ENCODE measurements around the gene CLDN12. TPM values are rescaled to one million over a fixed set of nuclear protein-coding genes. Genes with fewer than 3 reads are reported as not detected.

CLDN12 gene
- polyA plus RNA-seq, 1 donor (not counting 4 experiments of a cell fraction or from before 2014, with no cell fraction given), result 62.5 TPM

DNA sequence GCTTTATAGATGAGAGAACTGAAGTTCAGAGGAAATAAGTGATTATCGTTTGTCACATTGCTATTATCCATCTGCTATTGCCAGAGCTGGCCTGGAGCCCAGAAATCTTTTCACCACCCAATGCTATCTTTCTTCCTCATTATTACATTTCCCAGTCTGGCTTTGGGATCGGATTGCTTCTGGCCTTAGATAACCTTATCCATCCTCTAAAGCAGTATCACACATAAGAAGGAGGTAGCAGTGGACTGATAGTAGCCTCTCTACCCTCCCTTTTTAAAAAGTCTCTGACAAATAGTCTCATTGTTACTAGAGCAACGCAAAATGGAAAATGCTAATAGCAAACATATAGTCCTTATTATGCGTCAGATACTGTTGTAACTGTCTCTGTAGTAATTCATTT lies 1.3 kb upstream of the CLDN12 start:
- no peak overlapping the region for H3K4me3 ChIP-seq (ENCODE audit: control insufficient read depth in 2 of 3, extremely low read depth in 1 of 3, insufficient read depth in 2 of 3, low read depth in 1 of 3, low read length in 3 of 3)
- H3K27ac ChIP-seq (ENCODE audit: control insufficient read depth, insufficient read depth, low read length), result no peak overlapping the region
- peaks cover 4% of the 10 kb centered on the region for H3K4me1 ChIP-seq (ENCODE audit: control insufficient read depth, extremely low read depth, insufficient read depth, low read length)
- H3K4me2 ChIP-seq (ENCODE audit: control insufficient read depth, extremely low read depth, insufficient read depth, low read depth, low read length), result no peak overlapping the region
- TF ChIP-seq, protein P1, sequence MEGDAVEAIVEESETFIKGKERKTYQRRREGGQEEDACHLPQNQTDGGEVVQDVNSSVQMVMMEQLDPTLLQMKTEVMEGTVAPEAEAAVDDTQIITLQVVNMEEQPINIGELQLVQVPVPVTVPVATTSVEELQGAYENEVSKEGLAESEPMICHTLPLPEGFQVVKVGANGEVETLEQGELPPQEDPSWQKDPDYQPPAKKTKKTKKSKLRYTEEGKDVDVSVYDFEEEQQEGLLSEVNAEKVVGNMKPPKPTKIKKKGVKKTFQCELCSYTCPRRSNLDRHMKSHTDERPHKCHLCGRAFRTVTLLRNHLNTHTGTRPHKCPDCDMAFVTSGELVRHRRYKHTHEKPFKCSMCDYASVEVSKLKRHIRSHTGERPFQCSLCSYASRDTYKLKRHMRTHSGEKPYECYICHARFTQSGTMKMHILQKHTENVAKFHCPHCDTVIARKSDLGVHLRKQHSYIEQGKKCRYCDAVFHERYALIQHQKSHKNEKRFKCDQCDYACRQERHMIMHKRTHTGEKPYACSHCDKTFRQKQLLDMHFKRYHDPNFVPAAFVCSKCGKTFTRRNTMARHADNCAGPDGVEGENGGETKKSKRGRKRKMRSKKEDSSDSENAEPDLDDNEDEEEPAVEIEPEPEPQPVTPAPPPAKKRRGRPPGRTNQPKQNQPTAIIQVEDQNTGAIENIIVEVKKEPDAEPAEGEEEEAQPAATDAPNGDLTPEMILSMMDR (optimal IDR thresholded peaks at IDR 0.05 in 1 of 3, IDR thresholded peaks at IDR 0.05 in 1 of 3, conservative IDR thresholded peaks at IDR 0.05 in 1 of 3; ENCODE audit: extremely low read depth in 1 of 3, insufficient read depth in 2 of 3, low read length in 3 of 3), result no peak
- no peak for TF ChIP-seq EZH2 (IDR thresholded peaks at IDR 0.05; ENCODE audit: low read length)
- no peak overlapping the region for H3K9ac ChIP-seq (ENCODE audit: control insufficient read depth, extremely low read depth, insufficient read depth, low read length)
- H3K79me2 ChIP-seq (ENCODE audit: control insufficient read depth, insufficient read depth, low read length), result peaks cover 20% of the 10 kb centered on the region
- no peaks in the 10 kb centered on the region for H4K20me1 ChIP-seq (ENCODE audit: control insufficient read depth, extremely low read depth, insufficient read depth, low read length)
- H2AFZ ChIP-seq (ENCODE audit: control insufficient read depth, low read length), result no peak overlapping the region
- H3K9me3 ChIP-seq (ENCODE audit: control insufficient read depth, low read depth, low read length), result no peaks in the 10 kb centered on the region
- peaks cover 3 to 4% of the 10 kb centered on the region in 2 experiments for H3K36me3 ChIP-seq (ENCODE audit: control insufficient read depth in 2 of 2, extremely low read depth in 1 of 2, insufficient read depth in 2 of 2, low read length in 2 of 2)
- H3K9me1 ChIP-seq (ENCODE audit: control insufficient read depth, extremely low read depth, insufficient read depth, low read length), result no peaks in the 10 kb centered on the region
- DNase-seq (ENCODE audit: low read depth, low spot score) (no peak), FAIRE-seq (no peak)
- no peaks in the 10 kb centered on the region for H3K27me3 ChIP-seq (ENCODE audit: control insufficient read depth, extremely low read depth, insufficient read depth, low read length)
- dilution Hi-C loops (cut with MboI; ENCODE audit: extremely low pct_ligation_motif_present, low sequenced_read_pairs), result no loop called here

DNA sequence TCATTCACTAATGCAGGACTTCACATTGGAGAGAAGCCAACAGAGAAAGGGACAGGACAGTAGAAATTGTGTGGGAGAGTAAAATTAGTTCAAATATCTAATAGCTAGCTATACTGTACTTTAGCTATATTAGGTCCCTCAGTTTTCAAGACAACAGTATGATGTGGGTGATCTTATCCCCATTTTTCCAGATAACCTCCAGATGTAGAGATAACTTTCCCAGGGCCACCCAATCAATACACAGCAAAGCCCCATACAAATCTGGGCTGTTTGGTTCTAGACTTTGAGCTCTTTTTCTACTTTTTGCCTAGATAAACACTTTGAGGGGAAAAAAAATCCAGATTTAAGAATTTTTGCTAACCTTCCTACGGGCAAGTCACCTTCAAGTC lies 482 bp upstream of the CLDN12 start:
- H3K9me1 ChIP-seq (ENCODE audit: control insufficient read depth, extremely low read depth, insufficient read depth, low read length), result no peaks in the 10 kb centered on the region
- peaks cover 4 to 5% of the 10 kb centered on the region in 2 experiments for H3K36me3 ChIP-seq (ENCODE audit: control insufficient read depth in 2 of 2, extremely low read depth in 1 of 2, insufficient read depth in 2 of 2, low read length in 2 of 2)
- peak overlapping the region; percentile 100 for H3K27ac ChIP-seq (ENCODE audit: control insufficient read depth, insufficient read depth, low read length)
- H3K79me2 ChIP-seq (ENCODE audit: control insufficient read depth, insufficient read depth, low read length), result peaks cover 25% of the 10 kb centered on the region
- no peaks in the 10 kb centered on the region for H4K20me1 ChIP-seq (ENCODE audit: control insufficient read depth, extremely low read depth, insufficient read depth, low read length)
- H2AFZ ChIP-seq (ENCODE audit: control insufficient read depth, low read length), result peak overlapping the region; percentile 95
- no peaks in the 10 kb centered on the region for H3K9me3 ChIP-seq (ENCODE audit: control insufficient read depth, low read depth, low read length)
- TF ChIP-seq EZH2 (IDR thresholded peaks at IDR 0.05; ENCODE audit: low read length), result no peak
- TF ChIP-seq, protein P1 (optimal IDR thresholded peaks at IDR 0.05 in 1 of 3, IDR thresholded peaks at IDR 0.05 in 1 of 3, conservative IDR thresholded peaks at IDR 0.05 in 1 of 3; ENCODE audit: extremely low read depth in 1 of 3, insufficient read depth in 2 of 3, low read length in 3 of 3), result no peak
- no peak for FAIRE-seq
- DNase-seq (ENCODE audit: low read depth, low spot score), result no peak
- H3K4me2 ChIP-seq (ENCODE audit: control insufficient read depth, extremely low read depth, insufficient read depth, low read depth, low read length), result peak overlapping the region; percentile 95
- H3K4me3 ChIP-seq (ENCODE audit: control insufficient read depth in 2 of 3, extremely low read depth in 1 of 3, insufficient read depth in 2 of 3, low read depth in 1 of 3, low read length in 3 of 3), result peak overlapping the region; percentile 55 to 93 (median 86)
- dilution Hi-C loops (cut with MboI; ENCODE audit: extremely low pct_ligation_motif_present, low sequenced_read_pairs), result no loop called here
- no peaks in the 10 kb centered on the region for H3K27me3 ChIP-seq (ENCODE audit: control insufficient read depth, extremely low read depth, insufficient read depth, low read length)
- H3K4me1 ChIP-seq (ENCODE audit: control insufficient read depth, extremely low read depth, insufficient read depth, low read length), result peaks cover 4% of the 10 kb centered on the region
- peak overlapping the region; percentile 99 for H3K9ac ChIP-seq (ENCODE audit: control insufficient read depth, extremely low read depth, insufficient read depth, low read length)
